Liver (tissue), 9 donors: ENCODE data around the gene CYLC1. TPM values are rescaled to one million over a fixed set of nuclear protein-coding genes. Genes with fewer than 3 reads are reported as not detected.

Experiments
- DNase-seq: peaks from one replicate; pipeline ENCODE4 v3.0.0-alpha.2; 2017; ENCODE audit warnings: low spot score
- H3K27ac ChIP-seq, 2 donors: one replicate each; pipeline ENCODE4 v1.7.0; 2013; ENCODE audit warnings: inconsistent platforms in 2 of 2, low read length in 2 of 2, control low read depth in 1 of 2, low read depth in 1 of 2, mild to moderate bottlenecking in 1 of 2
- H3K27me3 ChIP-seq, 4 donors: one replicate each; pipeline versions ENCODE4 v1.6.1 to v1.7.0; 2013; ENCODE audit warnings: low read length in 3 of 4, inconsistent platforms in 1 of 4, mild to moderate bottlenecking in 1 of 4, moderate library complexity in 1 of 4; ENCODE audit not compliant: control insufficient read depth in 4 of 4, insufficient read depth in 4 of 4
- H3K36me3 ChIP-seq, 4 donors: one replicate each; pipeline versions ENCODE4 v1.6.1 to v1.7.0; 2013; ENCODE audit warnings: low read length in 3 of 4, mild to moderate bottlenecking in 3 of 4, low read depth in 1 of 4, moderate library complexity in 1 of 4; ENCODE audit not compliant: control insufficient read depth in 4 of 4, insufficient read depth in 3 of 4
- H3K4me1 ChIP-seq, 4 donors: one replicate each; pipeline versions ENCODE4 v1.6.1 to v1.7.0; 2013; ENCODE audit warnings: low read length in 3 of 4, mild to moderate bottlenecking in 3 of 4, moderate library complexity in 1 of 4; ENCODE audit not compliant: control insufficient read depth in 4 of 4, insufficient read depth in 4 of 4
- H3K4me3 ChIP-seq, 3 donors: one replicate each; pipeline versions ENCODE4 v1.6.1 to v1.7.0; 2013; ENCODE audit warnings: low read length in 3 of 3, control low read depth in 1 of 3, low read depth in 1 of 3, mild to moderate bottlenecking in 1 of 3
- H3K9ac ChIP-seq, 2 donors: one replicate each; pipeline ENCODE4 v1.7.0; 2013; ENCODE audit warnings: low read length in 2 of 2, mild to moderate bottlenecking in 2 of 2, moderate library complexity in 2 of 2, control low read depth in 1 of 2, low read depth in 1 of 2
- H3K9me3 ChIP-seq, 4 donors: one replicate each; pipeline versions ENCODE4 v1.6.1 to v1.7.0; 2013; ENCODE audit warnings: low read length in 3 of 4; ENCODE audit not compliant: control insufficient read depth in 4 of 4
- ATF3 ChIP-seq: IDR thresholded peaks from 2 replicates; pipeline ENCODE4 v1.6.1; 2016; ENCODE audit warnings: antibody characterized with exemption
- EGR1 ChIP-seq, 2 donors: IDR thresholded peaks; 2 replicates each; pipeline ENCODE4 v1.6.1; 2016 to 2018; ENCODE audit warnings: antibody characterized with exemption in 2 of 2, low read depth in 2 of 2
- FOXA1 ChIP-seq: IDR thresholded peaks from 2 replicates; pipeline ENCODE4 v1.6.1; 2016; ENCODE audit warnings: antibody characterized with exemption
- GABPA ChIP-seq, 2 donors: IDR thresholded peaks in 1 of 2; conservative IDR thresholded peaks in 1 of 2; 2 replicates each; pipeline ENCODE4 v1.6.1; 2016; ENCODE audit warnings: antibody characterized with exemption in 2 of 2, mild to moderate bottlenecking in 1 of 2, moderate library complexity in 1 of 2
- HNF4A ChIP-seq, 2 donors: conservative IDR thresholded peaks; 2 replicates each; pipeline ENCODE4 v1.6.1; 2016; ENCODE audit warnings: antibody characterized with exemption in 2 of 2, mild to moderate bottlenecking in 2 of 2
- HNF4G ChIP-seq: IDR thresholded peaks from 2 replicates; pipeline ENCODE4 v1.6.1; 2016; ENCODE audit warnings: antibody characterized with exemption
- JUND ChIP-seq, 2 donors: IDR thresholded peaks; 2 replicates each; pipeline ENCODE4 v1.6.1; 2016; ENCODE audit warnings: antibody characterized with exemption in 2 of 2
- MAX ChIP-seq: IDR thresholded peaks from 2 replicates; pipeline ENCODE4 v1.6.1; 2016; ENCODE audit warnings: antibody characterized with exemption
- NR2F2 ChIP-seq: IDR thresholded peaks from 2 replicates; pipeline ENCODE4 v1.6.1; 2016; ENCODE audit warnings: antibody characterized with exemption
- RAD21 ChIP-seq, 2 donors: IDR thresholded peaks; 2 replicates each; pipeline ENCODE4 v1.6.1; 2016; ENCODE audit warnings: antibody characterized with exemption in 2 of 2, mild to moderate bottlenecking in 2 of 2
- RXRA ChIP-seq, 2 donors: IDR thresholded peaks; 2 replicates each; pipeline ENCODE4 v1.6.1; 2017 to 2018; ENCODE audit warnings: antibody characterized with exemption in 2 of 2, mild to moderate bottlenecking in 1 of 2
- SP1 ChIP-seq: IDR thresholded peaks from 2 replicates; pipeline ENCODE4 v1.6.1; 2018; ENCODE audit warnings: antibody characterized with exemption, mild to moderate bottlenecking
- TAF1 ChIP-seq: conservative IDR thresholded peaks from 2 replicates; pipeline ENCODE4 v1.6.1; 2016; ENCODE audit warnings: antibody characterized with exemption, mild to moderate bottlenecking
- YY1 ChIP-seq: IDR thresholded peaks from 2 replicates; pipeline ENCODE4 v1.6.1; 2016; ENCODE audit warnings: antibody characterized with exemption, mild to moderate bottlenecking
- WGBS: extraction: QIAGEN DNeasy Blood & Tissue Kit; methylation state at CpG from one replicate; pipeline ENCODE4 v1.1.7; 2013; 5-methylcytosine and 5-hydroxymethylcytosine counted together
- polyA plus RNA-seq, 2 donors: library from polyadenylated mRNA; stranded (reverse) in 1 of 2; unstranded in 1 of 2; fragments of 200-250 nt in 1 of 2; fragments of >200 nt in 1 of 2; fragmentation: Nextera tagmentation in 1 of 2; extraction: Ambion mirVana in 1 of 2; gene quantifications; one replicate each; pipeline versions ENCODE4 v1.2.1 to v1.2.3, GENCODE V29; 2013 to 2015
- total RNA-seq, 2 donors: library from RNA; depleted of rRNA; stranded (reverse); fragments of >200 nt; gene quantifications; one replicate each; pipeline ENCODE4 v1.2.3, GENCODE V29; 2014
- TF ChIP-seq, protein P1 (sequence below): fragments of 150-350 bp; IDR thresholded peaks from 2 replicates; pipeline ENCODE4 v1.5.1; 2017; ENCODE audit warnings: improper control_type of control experiment, low read depth, low read length; ENCODE audit not compliant: missing input control
- TF ChIP-seq, protein P2 (sequence below): IDR thresholded peaks from 2 replicates; pipeline ENCODE4 v1.6.1; 2016; ENCODE audit warnings: antibody characterized with exemption
- donor health status: healthy.
- donor health status: healthy.
- donor health status: healthy.
- donor health status: healthy.
- donor health status: healthy.

Gene CYLC1, protein sequence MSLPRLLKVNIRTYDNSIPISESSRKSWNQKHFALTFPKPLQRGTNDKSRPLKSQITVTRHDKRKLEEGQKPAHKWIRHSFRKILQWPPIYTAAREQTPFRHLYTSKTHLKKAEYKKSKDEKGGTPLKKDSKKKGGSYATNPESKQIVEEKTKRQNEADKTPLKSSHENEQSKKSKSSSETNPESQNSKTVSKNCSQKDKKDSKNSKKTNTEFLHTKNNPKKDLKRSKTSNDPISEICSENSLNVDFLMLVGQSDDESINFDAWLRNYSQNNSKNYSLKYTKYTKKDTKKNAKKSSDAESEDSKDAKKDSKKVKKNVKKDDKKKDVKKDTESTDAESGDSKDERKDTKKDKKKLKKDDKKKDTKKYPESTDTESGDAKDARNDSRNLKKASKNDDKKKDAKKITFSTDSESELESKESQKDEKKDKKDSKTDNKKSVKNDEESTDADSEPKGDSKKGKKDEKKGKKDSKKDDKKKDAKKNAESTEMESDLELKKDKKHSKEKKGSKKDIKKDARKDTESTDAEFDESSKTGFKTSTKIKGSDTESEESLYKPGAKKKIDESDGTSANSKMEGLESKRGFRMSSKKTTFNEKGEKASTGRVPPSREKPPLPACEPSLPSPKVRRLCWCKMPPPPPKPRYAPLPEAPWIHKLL
- total RNA-seq (not detected), polyA plus RNA-seq (not detected)

DNA sequence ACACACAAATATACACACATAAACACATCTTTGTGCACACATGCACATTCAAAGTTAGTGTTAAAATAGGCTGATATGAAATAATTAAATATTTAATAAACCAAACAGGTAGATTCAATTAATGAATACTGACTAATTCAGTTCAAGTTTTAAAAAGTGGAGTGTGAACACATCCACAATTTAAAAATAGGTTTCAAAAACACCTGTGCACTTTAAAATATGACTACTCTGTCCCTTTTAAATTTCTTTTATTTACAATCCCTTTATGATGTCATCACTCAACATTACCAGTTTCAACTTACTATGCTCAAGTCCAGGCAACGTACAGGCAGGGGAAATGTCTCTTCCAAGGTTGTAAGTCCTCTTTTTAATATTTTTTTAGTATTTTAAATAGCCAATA is at the start of gene CYLC1:
CYLC1 (plus strand) TSS at position 301 of the 400 bp plus-strand sequence; CDS start at position 338, 37 bp downstream.
- no peak within 1 kb of the TSS for H3K27ac ChIP-seq
- no peaks in the 10 kb centered on the region for H3K9me3 ChIP-seq
- H3K4me1 ChIP-seq: no peaks in the 10 kb centered on the region
- TF ChIP-seq TAF1 (no peak), HNF4G (no peak), MAX (no peak), SP1 (no peak), JUND (IDR thresholded peaks at IDR 0.05) (no peak), GABPA (IDR thresholded peaks at IDR 0.05 in 1 of 2, conservative IDR thresholded peaks at IDR 0.05 in 1 of 2) (no peak)
- no peak within 1 kb of the TSS for H3K9ac ChIP-seq
- WGBS: 39% methylated on average over 1 of the region's 1 CpG
- H3K27me3 ChIP-seq: no peaks in the 10 kb centered on the region
- H3K36me3 ChIP-seq: no peaks in the 10 kb centered on the region
- no peak for DNase-seq
- H3K4me3 ChIP-seq: no peak within 1 kb of the TSS

- no peak overlapping the region for H3K27ac ChIP-seq
- H3K4me3 ChIP-seq: no peak overlapping the region
- H3K36me3 ChIP-seq: no peaks in the 10 kb centered on the region
- H3K27me3 ChIP-seq: peaks cover 0 to 4% (median 0%) of the 10 kb centered on the region in 4 donors
- no peak overlapping the region for H3K9ac ChIP-seq
- no peaks in the 10 kb centered on the region for H3K4me1 ChIP-seq
- WGBS: 82% methylated on average over 3 of the region's 3 CpGs
- H3K9me3 ChIP-seq: no peaks in the 10 kb centered on the region
- DNase-seq: no peak
- TF ChIP-seq TAF1 (no peak), GABPA (IDR thresholded peaks at IDR 0.05 in 1 of 2, conservative IDR thresholded peaks at IDR 0.05 in 1 of 2) (no peak), EGR1 (IDR thresholded peaks at IDR 0.05; ENCODE audit: low read depth in 2 of 2) (no peak), HNF4A (conservative IDR thresholded peaks at IDR 0.05) (no peak), YY1 (no peak), MAX (no peak), RAD21 (IDR thresholded peaks at IDR 0.05) (no peak), SP1 (no peak), JUND (IDR thresholded peaks at IDR 0.05) (no peak)
- TF ChIP-seq, protein P1, sequence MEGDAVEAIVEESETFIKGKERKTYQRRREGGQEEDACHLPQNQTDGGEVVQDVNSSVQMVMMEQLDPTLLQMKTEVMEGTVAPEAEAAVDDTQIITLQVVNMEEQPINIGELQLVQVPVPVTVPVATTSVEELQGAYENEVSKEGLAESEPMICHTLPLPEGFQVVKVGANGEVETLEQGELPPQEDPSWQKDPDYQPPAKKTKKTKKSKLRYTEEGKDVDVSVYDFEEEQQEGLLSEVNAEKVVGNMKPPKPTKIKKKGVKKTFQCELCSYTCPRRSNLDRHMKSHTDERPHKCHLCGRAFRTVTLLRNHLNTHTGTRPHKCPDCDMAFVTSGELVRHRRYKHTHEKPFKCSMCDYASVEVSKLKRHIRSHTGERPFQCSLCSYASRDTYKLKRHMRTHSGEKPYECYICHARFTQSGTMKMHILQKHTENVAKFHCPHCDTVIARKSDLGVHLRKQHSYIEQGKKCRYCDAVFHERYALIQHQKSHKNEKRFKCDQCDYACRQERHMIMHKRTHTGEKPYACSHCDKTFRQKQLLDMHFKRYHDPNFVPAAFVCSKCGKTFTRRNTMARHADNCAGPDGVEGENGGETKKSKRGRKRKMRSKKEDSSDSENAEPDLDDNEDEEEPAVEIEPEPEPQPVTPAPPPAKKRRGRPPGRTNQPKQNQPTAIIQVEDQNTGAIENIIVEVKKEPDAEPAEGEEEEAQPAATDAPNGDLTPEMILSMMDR: no peak
Observed at GRCh38 chrX:83819304-83819703, 41.6 kb upstream of the CYLC1 start.

- WGBS: 37% methylated on average over 4 of the region's 4 CpGs
- Histone ChIP-seq H3K27ac (no peak overlapping the region), H3K36me3 (no peaks in the 10 kb centered on the region), H3K27me3 (no peaks in the 10 kb centered on the region), H3K4me3 (no peak overlapping the region), H3K9ac (no peak overlapping the region), H3K4me1 (no peaks in the 10 kb centered on the region), H3K9me3 (no peaks in the 10 kb centered on the region)
- DNase-seq: no peak
- TF ChIP-seq ATF3 (no peak), YY1 (no peak), RXRA (IDR thresholded peaks at IDR 0.05) (no peak), GABPA (IDR thresholded peaks at IDR 0.05 in 1 of 2, conservative IDR thresholded peaks at IDR 0.05 in 1 of 2) (no peak), HNF4G (no peak), MAX (no peak), NR2F2 (no peak), EGR1 (IDR thresholded peaks at IDR 0.05; ENCODE audit: low read depth in 2 of 2) (no peak), SP1 (no peak), FOXA1 (no peak)
- TF ChIP-seq, protein P2, sequence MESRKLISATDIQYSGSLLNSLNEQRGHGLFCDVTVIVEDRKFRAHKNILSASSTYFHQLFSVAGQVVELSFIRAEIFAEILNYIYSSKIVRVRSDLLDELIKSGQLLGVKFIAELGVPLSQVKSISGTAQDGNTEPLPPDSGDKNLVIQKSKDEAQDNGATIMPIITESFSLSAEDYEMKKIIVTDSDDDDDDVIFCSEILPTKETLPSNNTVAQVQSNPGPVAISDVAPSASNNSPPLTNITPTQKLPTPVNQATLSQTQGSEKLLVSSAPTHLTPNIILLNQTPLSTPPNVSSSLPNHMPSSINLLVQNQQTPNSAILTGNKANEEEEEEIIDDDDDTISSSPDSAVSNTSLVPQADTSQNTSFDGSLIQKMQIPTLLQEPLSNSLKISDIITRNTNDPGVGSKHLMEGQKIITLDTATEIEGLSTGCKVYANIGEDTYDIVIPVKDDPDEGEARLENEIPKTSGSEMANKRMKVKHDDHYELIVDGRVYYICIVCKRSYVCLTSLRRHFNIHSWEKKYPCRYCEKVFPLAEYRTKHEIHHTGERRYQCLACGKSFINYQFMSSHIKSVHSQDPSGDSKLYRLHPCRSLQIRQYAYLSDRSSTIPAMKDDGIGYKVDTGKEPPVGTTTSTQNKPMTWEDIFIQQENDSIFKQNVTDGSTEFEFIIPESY: no peak
- TF ChIP-seq, protein P1: no peak
Observed at GRCh38 chrX:83829874-83830273, 31.1 kb upstream of the CYLC1 start.
